Mucosa of rectum (tissue), 2 donors: ENCODE results near the gene ACTL7A.

Source experiments
- H3K27ac ChIP-seq, 2 donors: one replicate each; pipeline ENCODE4 v1.7.0; 2013; ENCODE audit warnings: inconsistent platforms in 2 of 2, low read depth in 2 of 2, low read length in 2 of 2
- H3K27me3 ChIP-seq, 2 donors: one replicate each; pipeline ENCODE4 v1.7.0; 2013; ENCODE audit warnings: low read length in 2 of 2; ENCODE audit not compliant: control insufficient read depth in 2 of 2, insufficient read depth in 2 of 2
- H3K36me3 ChIP-seq, 2 donors: one replicate each; pipeline ENCODE4 v1.7.0; 2013; ENCODE audit warnings: low read length in 2 of 2; ENCODE audit not compliant: control insufficient read depth in 2 of 2, insufficient read depth in 2 of 2
- H3K4me1 ChIP-seq, 2 donors: one replicate each; pipeline ENCODE4 v1.7.0; 2013; ENCODE audit warnings: low read length in 2 of 2, mild to moderate bottlenecking in 1 of 2; ENCODE audit not compliant: control insufficient read depth in 2 of 2, insufficient read depth in 2 of 2
- H3K4me3 ChIP-seq, 2 donors: one replicate each; pipeline ENCODE4 v1.7.0; 2013; ENCODE audit warnings: low read length in 2 of 2
- H3K9ac ChIP-seq, 2 donors: one replicate each; pipeline ENCODE4 v1.7.0; 2013; ENCODE audit warnings: low read length in 2 of 2, low read depth in 1 of 2, mild to moderate bottlenecking in 1 of 2
- H3K9me3 ChIP-seq, 2 donors: one replicate each; pipeline ENCODE4 v1.7.0; 2013; ENCODE audit warnings: low read length in 2 of 2; ENCODE audit not compliant: control insufficient read depth in 2 of 2
- donor health status: healthy.
- donor health status: Normal muscosa, but diverticular disease.

Gene ACTL7A

DNA sequence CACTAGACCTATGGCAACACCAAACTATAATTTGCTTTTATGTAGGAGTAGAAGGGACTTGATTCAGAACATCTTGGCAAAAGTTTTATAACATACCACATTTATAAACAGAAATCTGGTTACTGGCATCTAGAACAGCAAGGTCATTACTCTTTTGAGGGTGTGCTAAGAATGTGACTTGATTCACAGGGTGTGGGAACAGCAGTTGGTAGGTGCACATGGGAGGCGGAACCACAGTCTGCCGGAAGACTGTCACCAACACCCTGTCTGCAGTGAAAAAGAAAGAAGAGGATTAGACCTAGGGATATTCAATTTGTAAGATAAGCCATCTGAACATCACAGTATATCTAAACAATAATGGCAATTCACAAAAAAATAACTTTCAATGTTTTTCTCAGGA, 48.8 kb downstream of the ACTL7A start:
- Histone ChIP-seq H3K4me1 (no peaks in the 10 kb centered on the region), H3K27me3 (no peaks in the 10 kb centered on the region), H3K9ac (no peak overlapping the region), H3K27ac (no peak overlapping the region), H3K36me3 (peaks cover 38 to 64% of the 10 kb centered on the region in 2 donors), H3K9me3 (no peaks in the 10 kb centered on the region), H3K4me3 (no peak overlapping the region)

DNA sequence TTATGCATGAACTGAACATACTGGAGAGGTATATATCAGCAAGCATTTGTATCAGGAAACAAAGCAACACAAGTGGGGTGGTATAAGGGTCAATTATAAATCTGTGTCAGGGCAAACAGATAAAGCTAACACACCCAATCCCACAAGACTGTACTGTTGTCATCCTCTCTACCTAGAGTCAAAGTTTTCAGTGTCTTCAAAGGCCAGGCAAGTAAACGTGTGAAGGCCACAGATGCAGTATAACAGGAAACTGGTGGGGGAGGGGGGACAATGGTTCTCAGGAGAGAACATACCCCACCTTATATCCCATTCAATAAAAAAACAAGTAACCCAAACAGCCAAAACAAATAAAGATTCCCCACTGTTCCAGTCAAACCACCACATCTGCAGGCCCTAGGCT, 49.8 kb downstream of the ACTL7A start:
- peaks cover 34 to 58% of the 10 kb centered on the region in 2 donors for H3K36me3 ChIP-seq
- H3K9me3 ChIP-seq: no peaks in the 10 kb centered on the region
- H3K9ac ChIP-seq: no peak overlapping the region
- H3K27ac ChIP-seq: no peak overlapping the region
- H3K4me1 ChIP-seq: no peaks in the 10 kb centered on the region
- no peaks in the 10 kb centered on the region for H3K27me3 ChIP-seq
- H3K4me3 ChIP-seq: no peak overlapping the region
